AG09309 (cell line): ENCODE results near the gene AHDC1.
"Not testable (repeated sequence)": the region's sequence is repeated elsewhere in the genome, so short reads cannot be mapped to it uniquely, and the experiment has no call there.

Experiments
- DNase-seq: peaks from one replicate; pipeline ENCODE4 v3.0.0-alpha.2; 2010; ENCODE audit warnings: low read depth
- H3K4me3 ChIP-seq: 2 replicates; pipeline ENCODE4 v1.5.1; 2011; ENCODE audit warnings: mild to moderate bottlenecking, low read depth, low read length, moderate library complexity; ENCODE audit not compliant: control insufficient read depth
- CTCF ChIP-seq: IDR thresholded peaks from 2 replicates; pipeline ENCODE4 v1.5.1; 2011; ENCODE audit warnings: mild to moderate bottlenecking, low read depth, low read length, inconsistent platforms; ENCODE audit not compliant: insufficient read depth, control insufficient read depth; ENCODE audit errors: missing control alignments

AHDC1 gene

DNA sequence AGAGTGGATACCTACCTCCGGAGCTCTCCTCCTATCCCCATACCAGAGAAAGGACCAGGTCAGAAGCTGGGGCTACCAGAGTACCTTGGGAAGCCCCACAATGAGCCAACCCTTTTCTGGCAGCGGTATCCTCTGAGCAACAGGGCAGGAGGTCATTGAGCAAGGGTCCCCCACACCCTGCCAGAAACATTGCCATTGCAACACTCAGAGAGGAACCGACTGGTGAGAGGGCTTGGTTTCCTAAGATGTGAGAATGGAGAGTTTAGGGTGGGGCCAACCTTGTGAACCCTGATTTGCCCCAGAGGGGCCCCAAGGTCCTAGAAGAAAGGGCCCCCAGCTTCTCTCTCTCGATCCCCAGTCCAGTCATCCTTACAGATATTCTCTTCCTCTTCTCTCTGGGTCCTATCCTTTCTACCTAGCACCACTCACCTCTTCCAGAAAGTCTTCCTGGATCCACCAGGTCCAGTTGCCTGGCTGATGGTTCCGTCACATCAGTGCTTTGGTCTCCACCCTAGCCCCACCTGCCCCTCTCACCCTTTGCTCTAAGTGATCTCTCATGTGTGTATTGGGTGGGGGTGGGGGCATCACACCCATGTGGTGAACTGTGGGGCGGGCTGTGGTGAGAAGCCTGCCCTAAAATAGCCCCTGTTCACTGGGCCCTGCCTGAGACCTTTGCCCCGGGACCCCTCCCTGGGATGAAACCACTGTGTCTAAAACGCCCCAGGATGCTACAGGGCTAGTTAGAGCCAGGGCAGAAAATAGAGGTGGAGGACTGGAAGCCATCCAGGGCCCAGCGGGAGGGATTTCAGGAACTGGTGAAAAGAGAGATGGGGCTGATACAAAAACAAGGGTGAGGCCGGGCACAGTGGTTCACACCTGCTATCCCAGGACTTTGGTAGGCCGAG lies 22.3 kb upstream of the AHDC1 start:
- no peak for DNase-seq
- H3K4me3 ChIP-seq, result no peak overlapping the region

DNA sequence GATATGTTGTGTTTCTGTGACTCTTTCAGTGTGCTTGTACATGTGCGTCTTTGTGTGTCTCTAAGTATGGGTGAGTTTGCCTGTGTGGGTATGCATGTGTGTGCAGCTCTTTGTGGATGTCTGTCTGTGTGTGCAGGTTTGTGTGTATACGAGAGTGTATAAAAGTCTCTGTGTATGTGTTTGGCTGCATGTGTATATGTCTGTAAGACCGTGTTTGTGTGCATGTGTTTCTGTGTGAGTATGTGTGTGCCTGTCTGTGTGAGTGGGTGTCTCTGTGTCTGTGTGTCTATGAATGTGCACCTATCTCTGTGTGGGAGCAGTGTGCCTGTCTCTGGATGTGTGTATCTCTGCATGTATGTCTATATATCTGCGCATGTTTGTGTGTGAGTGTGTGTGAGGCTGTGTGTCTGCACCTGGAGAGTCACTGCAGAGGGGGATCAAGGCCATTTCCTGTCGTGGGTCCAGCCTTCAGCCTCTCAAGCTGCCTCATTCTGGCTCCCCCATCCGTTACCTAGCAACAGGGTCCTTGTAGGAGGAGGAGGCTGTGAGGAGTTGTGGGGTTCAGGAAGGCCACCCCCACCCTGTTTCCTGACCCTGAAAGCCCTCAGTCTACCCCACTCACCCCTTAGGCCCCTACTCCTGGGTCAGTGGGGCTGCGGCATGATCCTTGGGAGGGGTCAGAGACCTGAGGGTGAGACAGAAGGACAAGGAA lies 20.7 kb upstream of the AHDC1 start:
- no peak overlapping the region for H3K4me3 ChIP-seq
- TF ChIP-seq CTCF, result no peak
- no peak for DNase-seq

More for the DNA sequence above, 22.3 kb upstream of the AHDC1 start:
- TF ChIP-seq CTCF, result no peak

- no peak overlapping the region for H3K4me3 ChIP-seq
- DNase-seq, result no peak
Measured at GRCh38 chr1:27623327-27624212, 19.6 kb upstream of the AHDC1 start.

DNA sequence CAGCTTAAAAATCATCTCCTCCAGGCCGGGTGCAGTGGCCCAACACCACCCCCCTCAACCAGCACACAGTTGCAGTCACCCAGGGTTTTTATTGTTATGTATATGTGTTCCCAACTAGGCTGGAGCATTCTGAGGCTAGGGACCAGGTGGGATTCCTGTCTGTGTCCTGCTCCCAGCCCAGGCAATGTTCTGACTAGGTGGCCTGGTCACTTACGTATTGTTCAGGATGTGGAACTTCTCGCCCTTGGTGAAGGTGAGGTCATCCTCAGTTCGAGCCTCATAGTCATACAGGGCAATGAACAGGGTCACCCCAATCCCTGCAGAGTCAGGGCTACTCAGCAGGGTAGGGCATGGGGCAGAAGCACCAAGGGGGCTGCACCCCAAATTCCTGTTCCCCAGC lies 18.9 kb upstream of the AHDC1 start:
- no peak overlapping the region for H3K4me3 ChIP-seq
- no peak for TF ChIP-seq CTCF
- DNase-seq, result no peak

More at GRCh38 chr1:27623327-27624212, 19.6 kb upstream of the AHDC1 start:
- no peak for TF ChIP-seq CTCF

- no peak for TF ChIP-seq CTCF
- no peak overlapping the region for H3K4me3 ChIP-seq
- no peak for DNase-seq
Measured at GRCh38 chr1:27621051-27621920, 17.3 kb upstream of the AHDC1 start.

GRCh38 chr1:27619782-27620438 lies 16.0 kb upstream of the AHDC1 start:
- DNase-seq, H3K4me3 ChIP-seq: not testable (repeated sequence)
